SKM-1 (cell line): ENCODE results near the gene EIPR1.

Experiments
- DNase-seq: peaks from one replicate; lab custom pipeline; 2025; ENCODE audit not compliant: unreplicated experiment; lab: John Stamatoyannopoulos, UW

The EIPR1 gene

DNA sequence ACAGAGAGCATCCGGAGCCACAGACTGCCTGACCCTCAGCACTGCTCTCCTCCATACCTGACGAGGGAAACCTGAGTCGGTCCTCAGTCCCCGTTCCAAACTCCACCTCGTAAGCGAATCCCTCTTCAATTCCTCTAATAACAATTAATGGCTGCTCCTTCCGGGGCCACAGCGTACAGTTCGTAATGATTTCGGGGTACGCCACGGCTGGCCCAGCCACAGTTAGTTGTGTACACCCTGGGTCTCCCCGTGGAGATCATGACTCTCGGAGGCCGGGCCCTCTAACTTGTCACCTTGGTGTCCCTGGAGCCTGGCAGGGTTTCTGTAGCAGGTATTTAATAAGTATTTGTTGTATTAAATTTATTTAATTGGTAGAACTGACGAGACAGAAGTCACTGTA is 121.5 kb downstream of the EIPR1 start:
- no peak for DNase-seq

DNA sequence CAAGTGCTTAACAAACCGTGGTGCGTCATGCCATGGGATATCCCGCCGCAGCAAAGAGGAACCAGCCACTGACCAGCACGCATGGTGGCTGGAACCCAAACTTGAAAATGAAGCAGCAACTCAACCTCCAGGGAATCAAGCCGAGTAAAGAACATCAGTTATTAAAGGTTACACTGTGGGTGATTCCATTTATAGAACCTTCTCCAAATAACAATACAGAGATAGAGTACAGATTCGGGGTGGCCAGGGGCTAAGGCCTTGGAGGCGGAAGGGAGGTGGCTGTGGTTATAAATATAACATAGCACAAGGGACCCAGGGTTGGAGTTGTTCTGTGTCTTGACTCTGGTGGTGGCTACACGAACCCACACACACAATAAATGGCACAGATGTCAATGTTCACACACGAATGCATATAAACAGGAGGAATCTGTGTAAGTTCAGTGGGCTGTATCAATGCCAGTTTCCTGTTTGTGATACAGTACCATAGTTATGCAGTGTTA is 123.1 kb downstream of the EIPR1 start:
- DNase-seq, result no peak

DNA sequence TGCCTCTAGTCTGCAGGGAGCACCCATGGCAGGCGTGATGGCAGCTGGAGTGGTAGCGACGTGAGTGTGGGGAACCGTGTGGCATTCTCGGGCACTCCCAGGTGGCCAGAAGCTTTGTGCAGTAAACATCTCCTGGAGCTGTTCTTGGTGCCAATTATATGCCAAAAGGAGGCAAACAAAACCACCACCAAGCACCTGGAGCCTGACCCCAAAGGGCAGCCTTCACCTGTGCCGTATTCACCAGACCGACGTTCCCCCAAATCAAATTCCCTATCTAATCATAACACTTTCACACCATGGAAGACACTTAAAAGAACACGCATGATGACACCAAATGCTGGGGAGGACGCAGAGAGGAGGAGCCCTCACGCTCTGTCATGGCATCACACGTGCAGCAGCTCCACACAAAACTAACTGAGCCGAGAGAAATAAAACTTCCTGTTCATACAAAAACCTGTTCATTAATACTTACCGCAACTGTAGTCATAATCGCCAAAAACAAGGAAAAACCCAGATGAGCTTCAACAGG is 123.6 kb downstream of the EIPR1 start:
- no peak for DNase-seq

DNA sequence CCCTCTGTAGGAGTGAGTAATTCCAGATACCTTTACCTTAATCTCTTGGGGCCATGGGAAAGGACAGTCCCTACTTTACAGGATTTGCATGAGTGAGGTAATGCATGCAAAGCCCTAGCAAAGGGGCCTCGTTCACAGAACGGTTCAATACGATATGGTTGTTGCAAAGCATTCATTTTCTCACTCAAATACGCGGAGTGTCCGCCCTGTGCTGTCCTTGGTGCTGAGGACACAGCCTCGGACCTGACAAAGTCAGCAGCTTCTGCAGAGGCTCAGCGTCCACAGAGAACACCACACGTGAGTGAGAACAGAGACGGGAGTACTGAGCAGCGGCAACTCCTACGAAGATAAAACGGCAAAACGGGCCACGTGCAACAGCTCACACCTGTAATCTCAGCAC is 125.7 kb downstream of the EIPR1 start:
- DNase-seq, result no peak

DNA sequence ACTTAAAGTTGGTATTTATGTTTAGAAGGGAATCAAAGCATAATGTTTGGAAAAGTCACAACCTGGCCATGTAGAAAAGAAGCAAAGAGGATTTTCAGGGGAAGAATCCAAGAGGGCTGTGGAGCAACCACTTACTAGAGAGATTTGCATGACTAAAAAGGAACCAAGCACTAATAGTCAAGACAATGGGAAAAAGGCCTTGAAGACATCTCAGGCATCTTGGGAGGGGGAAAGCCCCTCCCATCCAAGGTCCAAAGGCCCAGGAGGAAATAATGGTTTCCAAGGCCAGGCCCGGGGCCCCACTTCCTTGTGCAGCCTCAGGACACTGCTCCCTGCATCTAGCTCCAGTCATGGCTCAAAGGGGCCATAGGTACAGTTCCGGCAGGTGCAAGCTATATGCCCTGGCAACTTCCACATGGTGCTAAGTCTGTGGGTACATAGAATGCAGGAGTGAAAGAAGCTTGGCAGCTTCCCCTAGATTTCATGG is 128.1 kb downstream of the EIPR1 start:
- DNase-seq, result no peak

DNA sequence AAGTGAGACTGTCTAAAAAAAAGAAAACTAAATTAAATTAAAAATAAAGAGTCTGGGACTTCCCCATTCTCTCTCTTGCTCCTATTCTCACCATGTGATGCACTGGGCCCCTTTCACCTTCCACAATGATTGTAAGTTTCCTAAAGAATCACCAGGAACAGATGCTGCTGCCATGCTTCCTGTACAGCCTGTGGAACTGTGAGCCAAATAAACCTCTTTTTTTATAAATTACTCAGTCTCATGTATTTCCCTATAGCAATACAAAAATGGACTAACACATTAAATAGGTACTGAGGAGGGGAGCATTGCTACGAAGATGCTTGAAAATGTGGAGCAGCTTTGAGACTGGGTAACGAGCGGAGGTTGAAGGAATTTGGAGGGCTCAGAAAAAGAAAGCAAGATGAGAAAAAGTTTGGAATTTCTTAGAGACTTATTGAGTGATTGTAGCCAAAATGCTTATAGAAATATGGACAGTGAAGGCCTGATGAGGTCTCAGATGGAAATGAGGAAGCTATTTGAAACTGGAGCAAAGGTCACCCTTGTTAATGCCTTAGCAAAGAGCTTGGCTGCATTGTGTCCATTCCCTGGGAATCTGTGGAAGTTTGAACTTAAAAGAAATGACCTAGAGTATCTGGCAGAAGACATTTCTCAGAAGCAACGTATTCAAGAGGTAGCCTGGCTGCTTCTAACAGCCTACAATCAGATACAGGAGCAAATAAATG is 128.7 kb downstream of the EIPR1 start:
- DNase-seq, result peak; percentile 12

DNA sequence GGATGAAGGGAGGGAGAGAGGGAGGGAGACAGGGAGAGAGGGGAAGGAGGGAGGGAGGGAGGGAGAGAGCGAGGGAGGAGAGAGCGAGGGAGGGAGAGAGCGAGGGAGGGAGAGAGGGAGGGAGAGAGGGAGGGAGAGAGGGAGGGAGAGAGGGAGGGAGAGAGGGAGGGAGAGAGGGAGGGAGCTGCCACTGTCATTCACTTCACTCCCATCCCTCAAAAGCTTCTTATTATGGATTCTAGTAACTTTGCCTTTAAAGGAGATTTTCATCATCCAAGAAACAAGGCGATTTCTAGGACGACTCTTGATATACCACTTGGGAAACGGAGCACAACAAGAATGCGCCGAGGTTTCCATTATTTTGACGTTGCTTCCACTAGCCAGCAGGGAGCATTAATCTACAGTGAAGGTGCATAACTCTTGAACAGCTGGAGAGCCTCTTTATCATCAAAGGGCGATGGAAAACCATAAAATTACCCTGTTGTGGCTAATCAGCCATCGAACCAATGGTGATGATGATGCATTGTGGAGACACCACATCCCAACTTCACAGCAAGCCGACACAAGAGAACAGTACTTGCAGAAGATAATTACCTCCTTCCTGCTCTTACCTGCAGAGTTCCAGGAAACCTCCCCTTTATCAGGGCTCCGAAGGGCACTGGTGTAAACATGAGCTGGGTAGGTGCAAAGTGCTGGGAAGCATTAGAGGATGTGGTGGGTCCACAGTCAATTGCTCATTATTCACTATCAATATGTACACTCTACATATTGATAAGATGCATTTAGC is 130.5 kb downstream of the EIPR1 start:
- no peak for DNase-seq

DNA sequence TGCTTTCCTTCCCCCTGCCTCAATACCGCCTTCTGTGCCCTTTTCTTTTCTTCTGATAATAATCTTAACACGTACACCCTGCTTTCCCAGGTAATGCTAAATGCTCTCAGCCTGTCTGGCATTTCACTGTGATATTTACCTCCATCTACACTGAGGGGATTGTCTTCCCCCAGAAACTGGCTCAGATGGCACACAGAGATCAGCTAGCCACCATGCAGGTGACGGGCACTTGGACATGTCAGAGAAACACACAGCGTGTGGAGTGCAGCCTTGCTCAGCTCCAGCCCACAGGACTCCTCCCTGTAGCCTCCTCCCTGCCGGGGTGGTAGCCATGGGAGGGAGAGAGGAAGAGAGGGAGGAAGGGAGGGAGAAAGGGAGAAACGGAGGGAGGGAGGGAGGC is 131.2 kb downstream of the EIPR1 start:
- DNase-seq, result no peak

DNA sequence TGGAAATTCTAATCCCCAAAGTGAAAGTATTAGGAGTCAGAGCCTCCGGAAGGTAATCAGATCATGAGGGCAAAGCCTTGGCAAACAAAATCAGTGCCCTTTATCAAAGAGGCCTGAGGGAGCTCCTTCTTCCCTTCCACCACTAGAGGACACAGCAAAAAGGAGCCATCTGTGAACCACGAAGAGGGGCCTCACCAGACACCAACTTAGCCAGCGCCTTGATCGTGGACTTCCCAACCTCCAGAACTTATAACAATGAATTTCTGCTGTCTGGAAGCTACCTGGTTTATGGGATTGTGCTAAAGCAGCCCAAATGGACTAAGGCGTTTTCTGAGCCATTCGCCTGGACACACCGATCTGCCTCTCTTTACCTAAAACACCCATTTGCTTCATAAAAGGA is 133.1 kb downstream of the EIPR1 start:
- no peak for DNase-seq

DNA sequence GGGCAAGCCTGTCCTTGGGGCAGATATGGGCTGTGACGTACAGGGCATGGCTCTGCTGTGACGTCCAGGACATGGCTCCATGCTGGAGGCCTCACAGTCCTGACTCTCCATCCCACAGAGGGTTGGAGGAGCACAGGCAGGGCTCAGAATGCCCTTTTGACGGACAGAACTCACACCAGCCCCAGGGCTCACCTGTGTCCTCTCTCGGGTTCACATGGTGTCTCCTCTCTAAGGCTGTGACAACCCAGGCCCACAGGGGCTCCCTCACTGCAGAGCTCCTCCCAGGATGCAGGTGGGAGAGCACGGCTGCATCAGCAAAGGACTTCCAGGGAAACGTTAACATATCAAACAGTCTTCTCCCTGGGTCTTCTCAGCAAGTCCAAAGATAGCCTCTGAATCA is 133.8 kb downstream of the EIPR1 start:
- no peak for DNase-seq

DNA sequence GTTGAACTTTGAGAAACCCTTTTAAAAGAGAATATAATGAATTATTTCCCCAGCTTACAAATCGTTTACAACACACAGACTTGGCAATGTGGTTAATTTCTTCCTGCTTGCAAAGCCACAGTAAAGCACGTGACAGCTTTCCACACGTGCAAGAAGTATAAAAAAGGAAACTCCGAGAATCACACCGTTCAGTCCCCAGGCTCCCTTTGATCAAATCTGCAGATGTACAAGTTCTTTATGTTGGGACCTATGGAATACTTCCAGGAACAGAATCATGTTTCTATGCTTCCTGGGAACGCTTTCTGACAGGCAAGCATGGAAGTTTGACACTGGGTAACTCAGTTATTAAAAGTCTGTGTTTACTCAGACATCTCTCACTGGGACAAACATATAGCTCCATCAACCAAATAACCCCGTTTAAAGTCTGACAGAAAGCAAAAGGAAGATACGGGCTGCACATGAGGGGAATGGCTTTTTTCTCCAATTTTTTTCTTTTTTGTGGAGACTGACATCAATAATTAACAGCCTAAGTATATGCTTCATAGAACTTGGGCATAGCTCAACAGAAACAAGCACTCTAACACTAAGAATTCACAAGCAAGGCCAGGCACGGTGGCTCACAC is 134.8 kb downstream of the EIPR1 start:
- peak; percentile 50 for DNase-seq

DNA sequence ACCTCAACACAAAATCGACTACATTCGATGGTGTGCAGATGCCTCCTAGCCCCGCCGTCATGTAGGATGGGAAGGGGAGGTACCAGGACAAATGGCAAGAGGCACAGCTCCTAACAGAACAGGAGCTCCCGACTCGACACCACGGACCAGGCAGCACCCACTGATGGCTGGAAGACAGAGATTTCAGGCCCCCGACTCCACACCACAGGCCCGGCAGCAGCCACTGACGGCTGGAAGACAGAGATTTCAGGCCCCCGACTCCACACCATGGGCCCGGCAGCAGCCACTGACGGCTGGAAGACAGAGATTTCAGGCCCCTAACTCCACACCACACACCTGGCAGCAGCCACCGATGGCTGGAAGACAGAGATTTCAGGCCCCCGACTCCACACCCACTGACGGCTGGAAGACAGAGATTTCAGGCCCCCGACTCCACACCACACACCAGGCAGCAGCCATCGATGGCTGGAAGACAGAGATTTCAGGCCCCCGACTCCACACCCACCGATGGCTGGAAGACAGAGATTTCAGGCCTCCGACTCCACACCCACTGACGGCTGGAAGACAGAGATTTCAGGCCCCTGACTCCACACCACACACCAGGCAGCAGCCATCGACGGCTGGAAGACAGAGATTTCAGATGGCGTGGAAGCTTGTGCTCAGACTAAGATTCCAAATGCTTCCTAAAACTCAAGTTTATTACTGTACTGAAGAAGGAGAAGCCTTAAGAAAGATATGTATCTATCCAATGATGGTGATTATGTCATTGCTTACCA is 135.5 kb downstream of the EIPR1 start:
- DNase-seq, result no peak

DNA sequence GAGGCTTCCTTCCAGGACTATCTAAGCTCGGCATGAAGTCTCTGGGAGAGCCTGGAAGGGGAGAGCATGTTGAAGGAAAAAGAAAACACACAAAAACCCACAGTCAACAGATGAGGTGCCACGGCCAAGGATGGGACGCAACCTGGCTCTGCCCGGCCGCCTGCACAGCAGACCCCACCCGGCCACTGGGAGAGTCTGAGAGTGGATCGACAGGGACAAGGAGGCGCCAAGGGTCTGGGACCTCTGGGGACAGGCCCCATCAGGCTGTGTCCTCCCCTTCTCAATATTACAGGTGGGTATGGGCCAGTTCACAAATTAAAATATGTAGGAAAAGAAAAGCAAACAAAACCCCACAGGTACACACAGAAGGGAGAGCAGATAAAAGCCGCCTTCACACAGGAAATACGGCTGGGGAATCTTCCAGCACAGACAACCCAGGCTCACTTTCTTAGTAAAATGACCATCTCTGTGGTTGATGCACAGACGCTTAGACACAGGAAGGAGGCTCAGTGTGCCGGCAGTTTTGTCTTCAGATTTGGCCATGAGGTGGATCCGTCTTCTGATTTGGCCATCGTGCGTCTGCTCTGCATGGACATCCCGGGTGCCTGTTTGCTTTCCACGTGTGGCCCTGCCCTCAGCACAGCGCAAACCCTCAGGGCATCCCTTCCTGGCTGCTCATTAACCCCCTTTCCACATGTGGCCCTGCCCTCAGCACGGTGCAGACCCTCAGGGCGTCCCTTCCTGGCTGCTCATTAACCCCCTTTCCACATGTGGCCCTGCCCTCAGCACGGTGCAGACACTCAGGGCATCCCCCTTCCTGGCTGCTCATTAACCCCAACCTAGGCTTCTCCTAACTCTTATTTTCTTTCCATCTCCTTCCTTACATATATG is 138.4 kb downstream of the EIPR1 start:
- DNase-seq, result no peak

DNA sequence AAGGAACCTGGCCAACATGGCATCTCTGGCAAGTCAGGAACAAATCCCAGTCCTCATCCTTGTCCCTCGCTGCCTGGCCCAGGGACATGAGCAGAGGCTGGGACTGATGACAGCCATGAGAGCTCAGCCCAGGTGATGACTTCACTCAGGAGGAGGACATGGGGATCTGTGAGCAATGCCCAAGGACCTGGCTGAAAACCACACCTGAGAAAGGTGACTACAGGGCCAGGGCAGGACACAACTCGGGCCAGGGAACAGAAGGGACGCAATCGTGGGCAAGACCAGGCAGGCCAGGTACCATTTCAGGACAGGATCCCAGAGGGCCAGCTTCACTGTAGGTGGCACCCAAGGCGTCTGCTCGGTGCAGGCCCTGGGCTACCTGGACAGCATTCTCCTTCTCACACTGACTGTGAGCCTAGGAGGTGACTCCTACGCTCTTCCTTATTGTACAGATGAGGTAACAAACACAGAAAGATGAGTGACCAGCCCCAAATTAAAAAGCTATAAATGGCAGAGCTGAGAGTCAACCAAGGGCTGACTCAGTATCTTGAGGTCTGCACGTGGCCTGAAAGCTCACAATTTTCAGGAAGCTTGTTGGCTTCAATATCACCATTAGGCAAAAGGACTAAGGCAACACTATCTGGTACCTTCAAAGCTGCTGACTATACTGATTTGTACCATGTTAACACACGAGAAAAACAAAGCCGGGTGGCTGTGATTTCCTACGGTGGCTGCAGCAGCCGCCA is 141.1 kb downstream of the EIPR1 start:
- no peak for DNase-seq

DNA sequence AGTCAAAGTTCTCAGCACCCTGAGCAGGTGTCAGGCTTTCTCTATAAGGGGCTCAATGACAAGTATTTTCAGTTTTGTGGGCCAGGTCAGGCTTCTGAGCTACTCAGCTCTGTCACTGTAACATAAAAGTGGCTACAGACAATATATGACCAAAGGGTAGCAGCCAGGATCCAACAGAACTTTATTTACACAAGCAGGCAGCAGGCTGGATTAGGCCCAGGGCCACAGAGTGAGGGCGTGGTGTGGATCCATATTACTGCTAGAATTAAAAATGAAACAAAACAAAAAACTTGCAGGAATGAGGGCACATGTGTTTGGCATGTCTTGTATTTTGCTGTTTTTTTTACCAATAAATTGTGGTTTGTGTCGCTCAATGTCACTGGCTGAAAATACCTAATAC is 143.7 kb downstream of the EIPR1 start:
- DNase-seq, result no peak

DNA sequence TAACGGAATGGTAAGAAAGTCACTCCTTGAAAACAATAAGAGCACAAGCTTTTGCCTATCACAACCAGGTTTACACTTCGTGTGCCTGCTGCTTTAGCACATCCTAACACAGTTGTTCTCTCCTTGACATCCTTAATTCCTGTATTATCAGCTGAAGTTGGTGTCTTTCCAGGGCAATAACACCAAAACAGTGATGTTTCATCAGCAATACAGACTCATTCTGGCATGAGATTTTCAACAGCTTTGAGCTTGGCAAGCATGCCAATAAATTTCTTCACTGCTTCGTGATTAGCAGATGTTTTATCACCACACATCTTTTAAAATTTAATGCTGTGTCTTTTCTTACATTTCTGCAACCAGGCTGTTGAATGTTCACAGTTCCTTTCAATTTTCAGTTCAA is 148.4 kb downstream of the EIPR1 start:
- DNase-seq, result no peak

DNA sequence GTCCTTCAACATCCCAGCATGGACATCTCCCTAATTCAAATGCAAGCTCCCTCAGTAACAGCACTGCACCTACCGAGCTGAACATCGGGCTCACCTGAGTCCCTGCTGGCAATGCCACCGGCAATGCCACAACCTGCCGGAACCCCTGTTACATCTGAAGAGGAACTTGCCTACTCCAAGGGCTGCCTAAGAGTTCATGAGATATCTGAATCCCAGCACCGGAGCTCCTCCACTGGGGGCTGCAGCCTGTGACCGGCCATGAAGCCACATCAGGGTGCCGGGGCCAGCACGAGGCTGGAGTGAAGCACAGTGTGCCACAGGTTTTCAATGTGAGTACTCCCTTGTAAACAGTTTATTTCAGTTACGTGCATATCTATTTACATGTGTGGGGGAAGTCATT is 152.9 kb downstream of the EIPR1 start:
- DNase-seq, result no peak

DNA sequence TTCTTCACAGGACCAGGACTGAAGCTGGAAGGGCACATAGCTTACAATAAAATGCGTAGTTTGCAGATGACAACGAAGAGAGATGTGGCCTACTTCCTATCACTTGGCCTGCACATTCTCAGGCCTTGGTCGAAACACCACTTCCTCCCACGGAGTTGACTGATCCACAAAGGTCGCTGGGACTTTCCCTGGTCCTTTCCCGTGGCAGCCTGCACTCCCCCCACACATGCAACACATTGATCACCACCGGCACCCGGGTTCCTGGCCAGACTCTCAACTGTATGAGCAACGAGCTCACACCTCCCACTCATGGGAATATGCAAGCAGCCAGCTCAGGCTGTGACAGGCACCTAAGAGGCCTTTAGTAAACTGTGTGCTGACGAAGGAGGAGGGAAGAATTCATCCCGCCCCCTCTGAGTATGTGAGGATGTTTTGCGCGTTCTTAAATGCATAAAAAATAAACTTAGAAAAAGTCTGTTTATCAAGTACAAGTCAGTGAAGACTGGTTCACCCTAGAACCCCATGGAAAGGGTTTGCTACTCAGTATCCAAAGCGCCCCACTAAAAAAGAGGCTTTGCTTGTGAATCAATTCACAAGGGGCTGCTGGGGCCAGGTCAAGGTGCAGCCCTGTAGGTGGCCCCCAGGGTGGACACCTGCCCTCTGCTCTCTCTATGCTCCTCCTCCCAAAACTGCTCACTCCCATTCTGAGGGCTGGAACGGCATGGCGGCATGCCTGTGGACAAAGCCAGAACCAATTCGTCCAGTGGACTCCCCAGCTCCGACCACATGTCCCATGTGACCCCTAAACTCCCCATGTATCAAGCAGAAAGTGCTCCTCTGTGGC is 154.3 kb downstream of the EIPR1 start:
- no peak for DNase-seq
